Left cardiac atrium (tissue), 4 donors: ENCODE measurements around the gene GEMIN2. TPM values are rescaled to one million over a fixed set of nuclear protein-coding genes. Genes with fewer than 3 reads are reported as not detected.
"Not testable (repeated sequence)": the region's sequence is repeated elsewhere in the genome, so short reads cannot be mapped to it uniquely, and the experiment has no call there.

Experiments used
- ATAC-seq, 2 donors: fragments of 200-7000 bp; cut with Tn5 transposase; one replicate each; pipeline ENCODE4 v1.9.1; 2020; ENCODE audit warnings: mild to moderate bottlenecking in 2 of 2, moderate library complexity in 2 of 2
- DNase-seq: peaks from one replicate; pipeline ENCODE4 v3.0.0-alpha.2; 2020
- intact Hi-C, 2 donors: fragments of 100-400 bp; cut with DNase I; formaldehyde crosslinking; loops; one replicate each; pipeline versions ENCODE4 v1.14.1 to v1.15.1; 2022 to 2023
- total RNA-seq, 2 donors: library from RNA; stranded (reverse); fragmentation: NEBNext Ultra II Directional; extraction: Animal tissue kit (Norgen Biotek cat#: 25700); gene quantifications; one replicate each; pipeline ENCODE4 v1.2.1, GENCODE V29; 2021
- donor health status: DM: no; HTN: yes; CAD: no.
- donor health status: DM: no; HTN: yes; CAD: no; lungs with severe emphysema.
- donor health status: DM: yes; HTN: yes; CAD: no.
- donor health status: Dilated cardiomyopathy.

Gene GEMIN2
- total RNA-seq, 2 donors from 2014 or later: 5.4 to 9.1 TPM

- intact Hi-C loops: loop anchor here (10.0 kb wide), 3 partner anchors 57 to 327 kb away; partner anchors contain the start of gene FBXO33 (in 1 of the 2)
- no peak for DNase-seq
- no peak for ATAC-seq
These were observed 6.5 kb upstream of the GEMIN2 start for GRCh38 chr14:39107591-39107996.

GRCh38 chr14:39108791-39109190 lies 5.3 kb upstream of the GEMIN2 start:
- ATAC-seq (no peak), DNase-seq (no peak)
- intact Hi-C loops: loop anchor here (10.0 kb wide), 3 partner anchors 56 to 326 kb away; partner anchors contain the start of gene FBXO33 (in 1 of the 2)

DNA sequence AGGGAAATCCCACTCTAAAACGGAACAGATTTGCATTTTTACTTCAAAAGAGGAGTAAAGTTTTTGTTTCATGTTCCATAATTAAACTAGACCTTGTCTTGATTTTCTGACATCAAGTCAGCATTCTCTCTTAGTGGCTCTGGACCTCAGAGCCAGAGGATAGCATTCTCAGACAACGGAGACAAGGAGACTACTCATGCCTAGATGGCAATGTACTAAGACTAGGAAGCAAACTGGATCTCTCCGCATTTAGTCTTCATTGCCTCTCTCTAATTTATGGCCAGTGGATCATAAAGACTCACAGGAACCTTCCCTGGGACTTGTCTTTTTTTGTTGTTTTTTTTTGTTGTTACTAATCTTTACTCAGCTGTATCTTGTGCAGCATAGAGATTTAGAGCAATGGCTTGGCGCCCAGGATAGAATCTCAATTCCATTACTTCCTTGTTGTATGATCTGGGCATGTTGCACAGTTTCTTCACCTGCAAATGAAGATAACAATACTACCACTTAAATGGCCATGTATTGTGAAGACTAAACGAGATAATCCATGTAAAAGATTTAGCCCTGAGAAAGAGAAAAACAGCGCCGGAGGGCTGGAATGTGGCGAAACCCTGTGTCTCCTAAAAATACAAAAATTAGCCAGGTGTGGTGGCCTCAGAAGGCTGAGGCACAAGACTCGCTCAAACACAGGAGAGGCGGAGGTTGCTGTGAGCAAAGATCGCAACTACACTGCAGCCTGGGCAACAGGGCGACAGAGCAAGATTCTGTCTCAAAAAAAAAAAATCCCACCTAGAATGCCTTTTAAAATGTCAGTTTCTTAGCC lies 4.0 kb upstream of the GEMIN2 start:
- ATAC-seq (no peak), DNase-seq (no peak)
- intact Hi-C loops: loop anchor here (10.0 kb wide), 3 partner anchors 55 to 325 kb away; partner anchors contain the start of gene FBXO33 (in 1 of the 2)

DNA sequence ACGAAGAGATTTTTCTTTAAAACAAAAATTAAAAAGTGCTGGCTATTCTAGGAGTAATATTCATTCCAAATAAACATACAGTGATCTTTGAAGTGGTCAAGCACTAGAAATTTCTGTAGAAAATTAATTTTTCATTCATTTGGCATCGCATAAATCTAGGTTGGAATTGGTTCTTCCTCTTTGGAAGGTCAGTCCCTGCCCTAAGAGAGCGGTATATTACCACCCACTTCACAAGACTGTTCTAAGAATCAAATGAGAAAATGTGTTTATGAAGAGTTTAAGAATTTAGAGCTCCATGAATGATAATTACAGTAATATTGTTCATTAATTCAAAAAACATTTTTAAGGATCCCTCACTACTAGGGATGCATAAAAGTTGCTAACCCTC lies 444 bp upstream of the GEMIN2 start:
- ATAC-seq (peak; percentile 5 to 24), DNase-seq (no peak)
- intact Hi-C loops: loop anchor here in 1 of 2 donors (10.0 kb wide), 1 partner anchor 51 kb away; no protein-coding TSS in a partner anchor

GRCh38 chr14:39122330-39123138 lies 8.4 kb downstream of the GEMIN2 start:
- no peak for ATAC-seq

GRCh38 chr14:39137835-39138234 lies 23.7 kb downstream of the GEMIN2 start:
- ATAC-seq, intact Hi-C loops, DNase-seq: not testable (repeated sequence)

More at GRCh38 chr14:39122330-39123138, 8.4 kb downstream of the GEMIN2 start:
- no peak for DNase-seq
- intact Hi-C loops: no loop called here

DNA sequence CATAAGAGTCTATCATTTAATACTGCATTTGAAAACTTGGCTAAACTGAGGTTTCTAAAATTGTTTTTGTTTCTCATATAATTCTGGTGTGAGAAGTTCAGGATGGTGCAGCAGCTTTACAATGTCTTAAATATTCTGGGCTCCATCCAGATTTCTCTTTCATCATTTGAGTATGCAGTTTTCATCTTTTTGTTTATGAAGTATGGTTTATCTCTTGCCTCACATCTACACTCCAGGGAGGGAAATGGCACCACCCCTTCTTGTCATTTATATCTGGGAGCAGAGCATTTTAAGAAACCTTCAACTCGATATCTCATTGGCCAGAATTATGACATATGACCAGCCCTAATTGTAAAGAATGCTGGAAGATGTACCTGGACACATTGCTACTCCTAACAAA lies 24.3 kb downstream of the GEMIN2 start:
- intact Hi-C loops: no loop called here
- no peak for ATAC-seq
- no peak for DNase-seq

DNA sequence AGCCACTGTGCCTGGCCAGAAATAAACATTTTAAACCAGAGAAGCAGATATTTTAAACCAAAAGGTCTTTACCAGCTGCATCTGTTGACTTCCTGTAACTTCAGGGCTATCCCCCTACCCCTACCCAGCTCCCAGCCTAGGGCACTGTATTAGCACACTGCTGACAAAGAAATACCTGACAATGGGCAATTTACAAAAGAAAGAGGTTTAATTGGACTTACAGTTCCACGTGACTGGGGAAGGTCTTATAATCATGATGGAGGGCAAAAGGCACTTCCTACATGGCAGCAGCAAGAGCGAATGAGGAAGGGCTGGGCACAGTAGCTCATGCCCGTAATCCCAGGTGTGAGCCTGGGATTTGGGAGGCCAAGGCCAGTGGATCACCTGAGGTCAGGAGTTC lies 26.0 kb downstream of the GEMIN2 start:
- ATAC-seq: no peak
- intact Hi-C loops: no loop called here
- no peak for DNase-seq

GRCh38 chr14:39141623-39142022 lies 27.5 kb downstream of the GEMIN2 start:
- ATAC-seq, DNase-seq, intact Hi-C loops: not testable (repeated sequence)

- DNase-seq, ATAC-seq: not testable (repeated sequence)
These were observed 29.1 kb downstream of the GEMIN2 start for GRCh38 chr14:39143226-39143625.

GRCh38 chr14:39145266-39145966 lies 31.3 kb downstream of the GEMIN2 start:
- ATAC-seq (no peak), DNase-seq (no peak)
- intact Hi-C loops: no loop called here

More at GRCh38 chr14:39143226-39143625, 29.1 kb downstream of the GEMIN2 start:
- intact Hi-C loops: not testable (repeated sequence)

- intact Hi-C loops: no loop called here
- no peak for ATAC-seq
- no peak for DNase-seq
These were observed 40.6 kb downstream of the GEMIN2 start for GRCh38 chr14:39154594-39155189.

DNA sequence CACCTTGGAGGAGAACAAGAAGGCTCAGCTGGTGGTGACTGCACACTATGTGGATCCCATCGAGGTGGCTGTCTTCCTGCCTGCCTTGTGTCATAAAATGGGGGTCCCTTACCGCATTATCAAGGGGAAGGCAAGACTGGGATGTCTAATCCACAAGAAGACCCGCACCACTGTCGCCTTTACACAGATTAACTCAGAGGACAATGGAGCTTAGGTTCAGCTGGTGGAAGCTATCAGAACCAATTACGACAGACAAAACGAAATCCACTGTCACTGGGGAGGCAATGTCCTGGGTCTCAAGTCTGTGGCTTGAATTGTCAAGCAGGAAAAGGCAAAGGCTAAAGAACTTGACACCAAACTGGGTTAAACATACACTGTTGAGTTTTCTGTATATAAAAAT lies 43.4 kb downstream of the GEMIN2 start:
- ATAC-seq: no peak

GRCh38 chr14:39158222-39158858 lies 44.2 kb downstream of the GEMIN2 start:
- no peak for ATAC-seq
- DNase-seq: no peak
- intact Hi-C loops: no loop called here

More for the DNA sequence above, 43.4 kb downstream of the GEMIN2 start:
- no peak for DNase-seq
- intact Hi-C loops: no loop called here

GRCh38 chr14:39160494-39160893 lies 46.4 kb downstream of the GEMIN2 start:
- DNase-seq (no peak), ATAC-seq (no peak)
- intact Hi-C loops: loop anchor here (10.0 kb wide), 2 partner anchors 46 to 56 kb away; partner anchors contain the start of genes GEMIN2 (in 1 of the 2) and SEC23A (in 1 of the 2)

GRCh38 chr14:39167797-39168320 lies 53.7 kb downstream of the GEMIN2 start:
- not testable (repeated sequence) for ATAC-seq, DNase-seq
- intact Hi-C loops: loop anchor here (10.0 kb wide), 2 partner anchors 53 to 63 kb away; partner anchors contain the start of genes GEMIN2 (in 1 of the 2) and SEC23A (in 1 of the 2)

DNA sequence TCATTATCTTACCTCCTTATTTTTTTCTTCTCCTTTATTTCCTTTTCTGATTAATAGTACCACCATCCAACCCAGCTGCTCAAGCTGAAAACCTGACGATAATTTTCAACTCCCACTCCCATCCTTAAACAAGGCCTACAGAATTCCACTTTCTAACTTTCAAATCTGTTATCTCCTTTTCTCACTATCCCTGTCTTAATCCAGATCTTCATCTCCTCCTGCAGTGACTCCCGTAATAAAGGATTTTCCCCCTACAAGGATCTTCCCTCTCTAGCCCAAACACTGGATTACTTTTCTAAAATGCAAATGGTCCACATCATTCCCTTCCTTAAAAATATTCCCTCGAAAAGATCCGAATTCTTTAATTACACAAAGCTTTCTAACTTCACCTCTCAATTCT lies 54.5 kb downstream of the GEMIN2 start:
- intact Hi-C loops: loop anchor here (10.0 kb wide), 2 partner anchors 54 to 64 kb away; partner anchors contain the start of genes GEMIN2 (in 1 of the 2) and SEC23A (in 1 of the 2)
- no peak for DNase-seq
- ATAC-seq: no peak

DNA sequence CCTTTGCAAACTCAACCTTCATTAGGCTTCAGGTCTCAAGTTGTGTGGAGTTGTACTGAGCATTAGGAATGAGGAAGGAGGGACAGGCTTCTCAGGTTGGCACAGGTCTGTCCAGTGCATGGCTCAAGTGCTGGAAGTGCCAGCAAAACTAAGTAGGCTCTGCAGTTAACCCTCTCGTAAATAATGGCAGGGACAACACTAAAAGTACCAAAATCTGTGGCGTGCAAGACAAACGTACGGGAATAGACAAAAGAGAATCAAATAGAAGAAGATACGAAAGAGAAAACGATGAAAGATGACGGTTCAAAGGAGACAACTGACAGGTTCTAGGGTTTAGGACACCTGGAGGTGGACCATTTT lies 55.4 kb downstream of the GEMIN2 start:
- DNase-seq (no peak), ATAC-seq (peak; percentile 36 to 55)
- intact Hi-C loops: loop anchor here (10.0 kb wide), 2 partner anchors 55 to 65 kb away; partner anchors contain the start of genes GEMIN2 (in 1 of the 2) and SEC23A (in 1 of the 2)
